Tibial artery (tissue), 4 donors: ENCODE results near the gene CACNA1B.
"Not testable (repeated sequence)": the region's sequence is repeated elsewhere in the genome, so short reads cannot be mapped to it uniquely, and the experiment has no call there.

ENCODE experiments used
- DNase-seq, 2 donors: peaks; one replicate each; pipeline ENCODE4 v3.0.0-alpha.2; 2019
- H3K27ac ChIP-seq, 2 donors: fragments of 200-600 bp; sonication (generic) in 1 of 2; 1 replicate in 1 of 2; 2 replicates in 1 of 2; pipeline ENCODE4 v1.5.1; 2018 to 2019; ENCODE audit warnings: mild to moderate bottlenecking in 1 of 2
- H3K27me3 ChIP-seq, 2 donors: fragments of 200-600 bp; sonication (generic) in 1 of 2; one replicate each; pipeline versions ENCODE4 v1.5.1 to v1.6.0; 2016 to 2019
- H3K36me3 ChIP-seq, 3 donors: fragments of 200-600 bp; sonication (generic) in 2 of 3; one replicate each; pipeline ENCODE4 v1.5.1; 2016 to 2019; ENCODE audit warnings: mild to moderate bottlenecking in 2 of 3
- H3K4me1 ChIP-seq, 4 donors: fragments of 200-600 bp; sonication (generic) in 2 of 4; 1 replicate in 3 of 4; 2 replicates in 1 of 4; pipeline ENCODE4 v1.5.1; 2016 to 2019
- H3K4me3 ChIP-seq, 2 donors: fragments of 200-600 bp; sonication (generic) in 1 of 2; 1 replicate in 1 of 2; 2 replicates in 1 of 2; pipeline ENCODE4 v1.5.1; 2018 to 2019; ENCODE audit warnings: mild to moderate bottlenecking in 2 of 2
- H3K9me3 ChIP-seq, 3 donors: fragments of 200-600 bp; sonication (generic) in 1 of 3; one replicate each; pipeline ENCODE4 v1.5.1; 2016 to 2019
- intact Hi-C: fragments of 100-400 bp; cut with DNase I; formaldehyde crosslinking; loops from one replicate; pipeline ENCODE4 v1.15.0; 2023; ENCODE audit warnings: low total_unique reads
- TF ChIP-seq, protein P1 (sequence below), 2 experiments: fragments of 200-600 bp in 1 of 2; fragments of 450-650 bp in 1 of 2; IDR thresholded peaks; one replicate each; pipeline ENCODE4 v1.5.1; 2017 to 2019; ENCODE audit warnings: antibody characterized with exemption in 2 of 2, mild to moderate bottlenecking in 1 of 2, moderate library complexity in 1 of 2

Gene CACNA1B

DNA sequence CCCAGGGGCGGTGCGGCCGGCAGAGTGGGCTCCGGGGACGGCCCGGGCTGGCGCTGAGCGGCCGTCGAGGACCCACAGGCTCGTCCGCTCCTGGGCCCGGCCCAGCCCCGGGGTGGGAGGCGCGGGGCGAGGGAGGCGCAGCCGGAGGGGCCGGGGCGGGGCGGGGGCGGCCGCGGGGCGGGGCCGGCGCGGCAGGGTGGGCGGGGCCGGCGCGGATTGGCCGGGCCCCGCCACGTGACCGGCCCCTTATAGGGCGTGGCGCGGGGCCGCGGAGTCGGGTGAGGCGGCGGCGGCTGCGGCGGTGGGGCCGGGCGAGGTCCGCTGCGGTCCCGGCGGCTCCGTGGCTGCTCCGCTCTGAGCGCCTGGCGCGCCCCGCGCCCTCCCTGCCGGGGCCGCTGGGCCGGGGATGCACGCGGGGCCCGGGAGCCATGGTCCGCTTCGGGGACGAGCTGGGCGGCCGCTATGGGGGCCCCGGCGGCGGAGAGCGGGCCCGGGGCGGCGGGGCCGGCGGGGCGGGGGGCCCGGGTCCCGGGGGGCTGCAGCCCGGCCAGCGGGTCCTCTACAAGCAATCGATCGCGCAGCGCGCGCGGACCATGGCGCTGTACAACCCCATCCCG is at the start of gene CACNA1B:
Gene CACNA1B (plus strand): TSS at position 277 of the 617 bp plus-strand sequence. CDS start 152 bp downstream, at position 429.
- H3K27me3 ChIP-seq = peaks cover 0 to 70% of the 10 kb centered on the region in 2 donors
- intact Hi-C loops, H3K9me3 ChIP-seq, DNase-seq, H3K27ac ChIP-seq, H3K36me3 ChIP-seq: not testable (repeated sequence)
- H3K4me3 ChIP-seq = peak within 1 kb of the TSS in 1 of 2 donors; percentile 34
- peaks cover 0 to 11% (median 7%) of the 10 kb centered on the region in 4 donors for H3K4me1 ChIP-seq

DNA sequence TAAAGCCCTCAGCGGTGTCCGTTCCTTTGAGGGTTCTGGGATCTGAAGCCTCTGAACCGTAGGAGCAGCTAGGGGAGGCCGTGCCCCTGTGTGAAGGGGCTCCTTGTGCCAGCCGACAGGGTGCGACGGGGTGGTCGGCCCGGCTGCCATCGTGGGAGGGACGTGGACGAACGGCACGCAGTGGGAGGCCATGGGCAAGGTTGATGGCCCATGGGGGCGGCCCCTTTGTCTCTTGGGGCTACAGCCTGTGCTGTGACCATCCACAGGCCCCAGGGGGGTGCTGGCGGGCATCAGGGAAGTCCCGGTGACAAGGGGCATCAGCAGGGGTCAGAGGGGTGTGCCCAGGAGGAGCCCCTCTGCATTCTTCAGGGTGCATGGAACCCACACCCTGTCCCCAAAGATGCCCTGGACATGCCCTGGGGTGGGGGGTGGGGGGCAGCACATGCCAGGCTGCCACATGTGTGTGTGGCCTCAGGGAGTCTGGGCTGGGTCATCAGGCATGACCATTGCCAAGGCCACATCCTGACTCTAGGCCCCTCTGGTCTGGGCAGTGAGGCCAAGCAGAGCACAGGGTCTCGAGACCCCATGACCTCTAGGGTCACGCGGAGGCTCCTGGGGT is 49.6 kb upstream of the CACNA1B start:
- Histone ChIP-seq H3K4me3 (no peak overlapping the region), H3K36me3 (peaks cover 39 to 83% (median 55%) of the 10 kb centered on the region in 3 donors), H3K27ac (no peak overlapping the region), H3K27me3 (no peaks in the 10 kb centered on the region), H3K4me1 (no peaks in the 10 kb centered on the region), H3K9me3 (no peaks in the 10 kb centered on the region)
- no peak for DNase-seq
- intact Hi-C loops = no loop called here
- TF ChIP-seq, protein P1, sequence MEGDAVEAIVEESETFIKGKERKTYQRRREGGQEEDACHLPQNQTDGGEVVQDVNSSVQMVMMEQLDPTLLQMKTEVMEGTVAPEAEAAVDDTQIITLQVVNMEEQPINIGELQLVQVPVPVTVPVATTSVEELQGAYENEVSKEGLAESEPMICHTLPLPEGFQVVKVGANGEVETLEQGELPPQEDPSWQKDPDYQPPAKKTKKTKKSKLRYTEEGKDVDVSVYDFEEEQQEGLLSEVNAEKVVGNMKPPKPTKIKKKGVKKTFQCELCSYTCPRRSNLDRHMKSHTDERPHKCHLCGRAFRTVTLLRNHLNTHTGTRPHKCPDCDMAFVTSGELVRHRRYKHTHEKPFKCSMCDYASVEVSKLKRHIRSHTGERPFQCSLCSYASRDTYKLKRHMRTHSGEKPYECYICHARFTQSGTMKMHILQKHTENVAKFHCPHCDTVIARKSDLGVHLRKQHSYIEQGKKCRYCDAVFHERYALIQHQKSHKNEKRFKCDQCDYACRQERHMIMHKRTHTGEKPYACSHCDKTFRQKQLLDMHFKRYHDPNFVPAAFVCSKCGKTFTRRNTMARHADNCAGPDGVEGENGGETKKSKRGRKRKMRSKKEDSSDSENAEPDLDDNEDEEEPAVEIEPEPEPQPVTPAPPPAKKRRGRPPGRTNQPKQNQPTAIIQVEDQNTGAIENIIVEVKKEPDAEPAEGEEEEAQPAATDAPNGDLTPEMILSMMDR (IDR thresholded peaks at IDR 0.05) = no peak

DNA sequence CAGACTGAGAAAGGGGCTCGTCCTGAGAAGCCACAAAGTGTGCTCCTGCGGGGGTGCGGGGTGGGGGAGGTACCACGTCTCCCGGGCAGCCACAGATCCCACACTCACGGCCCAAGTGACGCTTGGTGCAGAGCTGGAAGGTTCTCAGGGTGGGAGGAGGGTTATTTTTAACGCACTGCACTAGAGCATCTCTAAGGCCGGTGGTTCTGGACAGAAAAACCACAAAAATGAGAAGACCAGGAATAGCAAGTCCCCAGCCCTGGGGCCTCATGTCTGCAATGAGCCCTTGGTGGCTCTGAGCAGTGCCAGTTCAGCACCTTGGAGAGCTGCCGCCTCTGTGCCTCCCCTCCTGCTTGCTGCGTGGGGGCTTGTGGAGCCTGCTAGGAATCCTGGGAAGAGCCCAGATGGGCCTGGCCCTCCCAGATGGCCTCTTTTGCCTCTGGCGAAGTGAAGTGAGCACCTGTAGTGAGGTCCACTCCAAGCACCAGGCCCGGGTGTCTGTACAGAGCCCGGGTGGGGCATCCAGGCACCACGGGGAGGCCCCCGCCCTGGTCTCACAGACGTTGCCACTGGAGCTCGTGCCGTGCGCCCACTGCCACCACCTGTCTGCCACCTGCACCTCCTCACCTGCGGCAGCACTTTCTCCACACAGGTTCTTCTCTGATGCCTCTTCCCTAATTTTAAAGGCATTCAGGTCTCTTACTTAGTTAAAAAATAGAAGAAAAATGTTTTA is 48.9 kb upstream of the CACNA1B start:
- Histone ChIP-seq H3K9me3 (no peaks in the 10 kb centered on the region), H3K27ac (no peak overlapping the region), H3K36me3 (peaks cover 39 to 87% (median 62%) of the 10 kb centered on the region in 3 donors), H3K4me1 (no peaks in the 10 kb centered on the region), H3K27me3 (no peaks in the 10 kb centered on the region), H3K4me3 (no peak overlapping the region)
- intact Hi-C loops = no loop called here
- DNase-seq = no peak
- TF ChIP-seq, protein P1 (IDR thresholded peaks at IDR 0.05) = no peak

GRCh38 chr9:137829260-137829996 is 48.2 kb upstream of the CACNA1B start:
- TF ChIP-seq, protein P1 (IDR thresholded peaks at IDR 0.05) = no peak
- H3K4me3 ChIP-seq = no peak overlapping the region
- no peaks in the 10 kb centered on the region for H3K4me1 ChIP-seq
- DNase-seq = no peak
- peaks cover 41 to 87% (median 64%) of the 10 kb centered on the region in 3 donors for H3K36me3 ChIP-seq
- H3K27ac ChIP-seq = no peak overlapping the region
- no peaks in the 10 kb centered on the region for H3K27me3 ChIP-seq
- no peaks in the 10 kb centered on the region for H3K9me3 ChIP-seq
- intact Hi-C loops = no loop called here

DNA sequence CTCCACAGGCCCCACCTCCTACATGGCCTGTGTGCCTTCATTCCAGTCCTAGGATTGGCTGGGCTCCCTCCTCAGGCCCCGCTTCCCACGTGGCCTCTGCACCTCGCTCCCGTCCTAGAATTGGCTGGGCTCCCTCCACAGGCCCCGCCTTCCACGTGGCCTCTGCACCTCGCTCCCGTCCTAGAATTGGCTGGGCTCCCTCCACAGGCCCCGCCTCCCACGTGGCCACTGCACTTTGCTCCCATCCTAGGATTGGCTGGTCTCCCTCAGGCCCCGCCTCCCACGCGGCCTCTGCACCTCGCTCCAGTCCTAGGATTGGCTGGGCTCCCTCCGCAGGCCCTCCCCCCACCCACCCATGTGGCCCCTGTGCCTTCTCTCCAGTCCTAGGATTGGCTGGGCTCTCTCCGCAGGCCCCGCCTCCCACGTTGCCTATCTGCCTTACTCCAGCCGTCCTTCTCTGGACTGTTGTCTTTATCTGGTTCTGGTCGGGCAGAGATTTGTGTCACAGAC is 45.3 kb upstream of the CACNA1B start:
- Histone ChIP-seq H3K36me3 (peaks cover 46 to 89% (median 64%) of the 10 kb centered on the region in 3 donors), H3K4me3 (no peak overlapping the region), H3K27me3 (no peaks in the 10 kb centered on the region), H3K4me1 (no peaks in the 10 kb centered on the region), H3K27ac (no peak overlapping the region), H3K9me3 (no peaks in the 10 kb centered on the region)
- no peak for DNase-seq
- intact Hi-C loops = no loop called here
- TF ChIP-seq, protein P1 (IDR thresholded peaks at IDR 0.05) = no peak
